ENCODE data around the gene FAM193B.

FAM193B gene

DNA sequence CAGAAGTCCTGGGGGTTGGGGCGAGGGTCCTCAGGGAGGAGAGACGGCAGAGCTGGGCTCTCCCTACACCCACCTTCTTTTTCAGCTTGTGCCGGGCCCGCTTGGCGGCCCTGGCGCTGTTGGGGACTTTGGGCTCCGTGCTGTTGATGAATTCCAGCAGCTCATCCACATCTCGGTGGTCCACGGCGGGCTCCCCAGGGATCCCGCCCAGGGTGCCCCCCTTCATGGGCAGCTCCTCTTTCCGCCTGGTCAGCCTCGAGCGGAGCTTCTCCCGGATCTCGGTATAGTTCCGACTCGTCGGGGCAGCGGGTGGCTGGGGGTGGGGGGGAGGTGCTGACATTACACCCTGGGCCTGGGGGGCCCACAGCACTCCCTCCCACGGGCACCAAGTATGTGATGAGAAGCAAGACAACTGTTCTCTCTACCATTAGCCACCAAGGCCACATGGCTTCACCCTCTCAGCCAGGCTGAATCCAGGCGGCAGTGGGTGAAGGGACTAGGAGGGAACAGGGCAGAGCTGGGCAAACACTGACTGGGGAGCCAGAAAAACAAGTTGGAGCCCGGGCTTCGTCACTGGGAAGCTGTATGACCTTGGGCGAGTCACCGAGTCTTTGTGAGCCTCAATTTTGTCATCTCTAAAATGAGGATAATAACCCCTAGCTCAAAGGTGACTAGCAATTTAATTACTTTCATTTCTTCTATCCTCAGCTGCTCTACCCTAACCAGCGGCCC is 23.0 kb downstream of the FAM193B start:
- TF ChIP-seq, protein P1, sequence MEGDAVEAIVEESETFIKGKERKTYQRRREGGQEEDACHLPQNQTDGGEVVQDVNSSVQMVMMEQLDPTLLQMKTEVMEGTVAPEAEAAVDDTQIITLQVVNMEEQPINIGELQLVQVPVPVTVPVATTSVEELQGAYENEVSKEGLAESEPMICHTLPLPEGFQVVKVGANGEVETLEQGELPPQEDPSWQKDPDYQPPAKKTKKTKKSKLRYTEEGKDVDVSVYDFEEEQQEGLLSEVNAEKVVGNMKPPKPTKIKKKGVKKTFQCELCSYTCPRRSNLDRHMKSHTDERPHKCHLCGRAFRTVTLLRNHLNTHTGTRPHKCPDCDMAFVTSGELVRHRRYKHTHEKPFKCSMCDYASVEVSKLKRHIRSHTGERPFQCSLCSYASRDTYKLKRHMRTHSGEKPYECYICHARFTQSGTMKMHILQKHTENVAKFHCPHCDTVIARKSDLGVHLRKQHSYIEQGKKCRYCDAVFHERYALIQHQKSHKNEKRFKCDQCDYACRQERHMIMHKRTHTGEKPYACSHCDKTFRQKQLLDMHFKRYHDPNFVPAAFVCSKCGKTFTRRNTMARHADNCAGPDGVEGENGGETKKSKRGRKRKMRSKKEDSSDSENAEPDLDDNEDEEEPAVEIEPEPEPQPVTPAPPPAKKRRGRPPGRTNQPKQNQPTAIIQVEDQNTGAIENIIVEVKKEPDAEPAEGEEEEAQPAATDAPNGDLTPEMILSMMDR (conservative IDR thresholded peaks at IDR 0.05; ENCODE audit: low read depth, low read length): no peak
- H3K4me3 ChIP-seq (ENCODE audit: low read depth, low read length): no peak overlapping the region
- no peak for DNase-seq (ENCODE audit: low read depth)

DNA sequence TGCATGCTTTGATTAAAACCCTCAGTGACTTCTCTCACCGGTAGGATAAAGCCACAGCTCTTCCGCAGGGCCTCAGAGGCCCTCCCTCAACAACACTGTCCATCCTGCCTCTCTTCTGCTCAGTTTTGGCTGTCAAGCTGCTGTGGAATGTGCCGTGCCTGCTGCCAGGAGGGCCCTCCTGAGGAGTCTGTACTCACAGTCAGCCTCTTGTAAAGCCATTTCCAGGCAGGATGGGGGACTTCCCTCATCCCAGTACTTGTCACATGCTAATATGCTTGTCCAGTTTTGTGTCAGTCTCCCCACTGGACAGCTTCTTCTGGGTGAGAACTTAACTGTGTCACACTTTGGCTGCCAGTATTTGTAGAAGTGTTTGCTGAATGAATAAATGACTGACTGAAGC is 23.7 kb downstream of the FAM193B start:
- H3K4me3 ChIP-seq (ENCODE audit: low read depth, low read length): no peak overlapping the region
- TF ChIP-seq, protein P1 (conservative IDR thresholded peaks at IDR 0.05; ENCODE audit: low read depth, low read length): no peak
- peak; percentile 46 for DNase-seq (ENCODE audit: low read depth)

DNA sequence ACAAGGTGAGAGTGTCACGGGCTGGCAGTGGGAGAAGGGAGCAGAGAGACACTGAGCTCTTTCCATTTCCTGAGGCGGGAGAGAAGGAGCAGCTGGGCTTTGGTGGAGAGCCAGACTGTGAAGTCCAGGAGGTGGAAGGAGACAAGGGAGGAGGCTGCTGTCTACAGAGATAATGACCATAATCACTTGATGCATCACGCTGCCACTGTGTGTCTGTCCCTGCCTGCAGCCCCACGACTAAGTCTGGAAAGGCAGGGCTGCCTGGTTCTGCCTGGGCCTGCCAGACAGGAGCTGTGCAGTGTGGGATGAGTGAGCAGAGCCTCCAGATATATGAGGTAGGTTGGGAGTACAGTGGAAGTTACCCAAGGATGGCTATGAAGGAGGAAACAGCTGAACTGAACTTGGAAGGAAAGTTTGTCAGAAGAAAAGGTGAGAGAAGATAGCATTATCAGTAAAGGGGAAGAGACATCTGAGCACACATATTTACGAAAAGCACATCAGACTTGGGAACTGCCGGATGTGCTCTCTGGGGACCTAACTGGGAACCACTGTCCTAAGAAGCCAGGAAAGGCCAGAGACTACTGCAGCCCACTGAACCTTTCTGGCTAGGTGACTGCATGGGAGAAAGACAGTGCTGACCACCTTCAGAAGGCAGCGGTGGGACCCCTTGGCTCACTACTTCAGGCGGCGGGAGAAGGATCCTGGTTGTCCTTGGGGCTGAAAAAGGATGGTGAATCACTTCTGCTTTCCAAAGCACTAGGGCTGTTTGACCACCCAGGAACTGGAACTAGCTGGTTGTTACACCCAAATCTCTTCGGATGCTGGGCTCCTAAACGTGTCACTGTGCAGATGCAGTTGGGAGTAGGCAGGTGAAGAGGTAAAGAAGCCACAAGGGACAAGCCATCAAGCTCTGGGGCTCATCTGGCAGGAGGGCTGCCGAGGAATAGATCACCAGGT is 24.8 kb downstream of the FAM193B start:
- no peak for DNase-seq (ENCODE audit: low read depth)
- H3K4me3 ChIP-seq (ENCODE audit: low read depth, low read length): no peak overlapping the region
- TF ChIP-seq, protein P1 (conservative IDR thresholded peaks at IDR 0.05; ENCODE audit: low read depth, low read length): no peak

DNA sequence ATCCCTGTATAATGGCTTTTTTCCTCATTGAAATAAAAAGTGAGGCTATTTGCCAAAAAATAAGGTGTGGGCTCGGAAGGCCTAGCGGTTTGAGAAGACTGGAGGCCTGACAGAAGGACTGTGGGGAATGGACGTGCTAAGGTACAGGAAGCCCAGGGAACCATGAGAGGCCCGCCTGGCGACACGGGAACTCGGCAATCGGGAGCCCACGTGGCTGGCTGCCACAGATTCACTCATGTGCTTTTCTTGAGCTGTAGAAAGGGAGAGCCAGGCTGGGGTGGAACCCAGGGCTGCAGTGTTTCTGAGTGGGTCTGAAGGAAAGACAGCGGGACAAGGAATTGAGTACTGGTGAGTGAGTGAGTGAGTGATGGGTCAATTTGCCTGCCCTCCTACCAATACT is 25.7 kb downstream of the FAM193B start:
- TF ChIP-seq, protein P1 (conservative IDR thresholded peaks at IDR 0.05; ENCODE audit: low read depth, low read length): no peak
- H3K4me3 ChIP-seq (ENCODE audit: low read depth, low read length): no peak overlapping the region
- no peak for DNase-seq (ENCODE audit: low read depth)

DNA sequence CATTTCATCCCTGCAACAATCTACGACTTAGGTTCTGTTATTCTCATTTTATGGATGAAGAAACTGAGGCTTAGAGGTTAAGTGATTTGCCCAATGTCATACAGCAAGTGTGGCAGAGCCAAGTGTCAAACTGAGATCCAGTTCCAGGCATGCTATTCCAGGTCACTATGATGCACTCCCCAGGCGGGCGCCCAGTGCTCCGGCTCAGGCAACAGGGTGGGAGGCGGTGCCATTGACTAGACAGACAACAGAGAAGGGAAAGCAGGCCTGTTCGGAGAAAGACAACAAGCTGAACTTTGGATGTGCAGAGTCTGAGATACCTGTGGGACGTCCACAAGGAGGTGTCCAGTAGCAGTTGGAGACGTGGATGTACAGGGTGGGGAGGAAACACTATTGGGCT is 26.8 kb downstream of the FAM193B start:
- no peak overlapping the region for H3K4me3 ChIP-seq (ENCODE audit: low read depth, low read length)
- TF ChIP-seq, protein P1 (conservative IDR thresholded peaks at IDR 0.05; ENCODE audit: low read depth, low read length): no peak
- DNase-seq (ENCODE audit: low read depth): no peak

DNA sequence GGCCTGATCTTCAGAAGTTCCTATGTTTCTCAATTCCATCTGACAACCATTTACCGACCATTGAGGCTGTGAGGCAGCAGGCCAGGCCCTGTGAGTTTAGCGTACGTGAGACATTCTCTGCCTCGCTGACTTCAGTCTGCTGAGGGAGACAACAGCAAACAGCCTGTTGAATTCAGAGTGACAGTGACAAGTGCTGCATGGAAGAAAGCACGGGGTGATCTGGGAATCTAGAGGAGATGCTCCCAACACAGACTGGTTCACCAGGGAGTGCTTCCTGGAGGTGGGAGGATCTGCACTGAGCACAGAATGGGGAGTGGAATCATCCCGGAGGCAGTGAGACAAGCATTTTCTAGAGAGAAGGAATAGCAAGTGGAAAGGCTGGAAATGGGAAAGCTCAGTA is 27.6 kb downstream of the FAM193B start:
- H3K4me3 ChIP-seq (ENCODE audit: low read depth, low read length): no peak overlapping the region
- TF ChIP-seq, protein P1 (conservative IDR thresholded peaks at IDR 0.05; ENCODE audit: low read depth, low read length): no peak
- DNase-seq (ENCODE audit: low read depth): no peak

Measured in choroid plexus epithelial cell (primary cell).